NCI-H1436 (cell line): ENCODE measurements around the gene UBE2D3.
"Not testable (repeated sequence)": the region's sequence is repeated elsewhere in the genome, so short reads cannot be mapped to it uniquely, and the experiment has no call there.

Experiments
- DNase-seq: peaks from one replicate; lab custom pipeline; 2025; lab: John Stamatoyannopoulos, UW

Gene UBE2D3

DNA sequence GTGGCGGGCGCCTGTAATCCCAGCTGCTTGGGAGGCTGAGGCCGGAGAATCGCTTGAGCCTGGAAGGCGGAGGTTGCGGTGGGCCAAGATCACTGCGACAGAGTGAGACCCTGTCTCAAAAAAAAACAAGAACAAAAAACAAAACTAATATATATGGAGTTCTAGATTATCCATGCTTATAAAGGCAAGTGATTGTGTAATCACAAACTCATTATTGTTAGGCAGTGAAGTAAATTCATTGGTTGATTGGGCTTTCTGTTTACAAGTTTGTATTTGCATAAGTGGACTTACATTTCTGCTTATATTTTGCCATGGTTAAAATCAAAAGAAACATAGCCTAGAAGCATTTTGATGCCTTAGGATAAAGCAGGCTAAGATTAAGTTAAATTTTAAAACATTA lies 2.5 kb upstream of the UBE2D3 start:
- no peak for DNase-seq

- DNase-seq, result no peak
Observed at GRCh38 chr4:102828497-102828808, 1.1 kb upstream of the UBE2D3 start.

DNA sequence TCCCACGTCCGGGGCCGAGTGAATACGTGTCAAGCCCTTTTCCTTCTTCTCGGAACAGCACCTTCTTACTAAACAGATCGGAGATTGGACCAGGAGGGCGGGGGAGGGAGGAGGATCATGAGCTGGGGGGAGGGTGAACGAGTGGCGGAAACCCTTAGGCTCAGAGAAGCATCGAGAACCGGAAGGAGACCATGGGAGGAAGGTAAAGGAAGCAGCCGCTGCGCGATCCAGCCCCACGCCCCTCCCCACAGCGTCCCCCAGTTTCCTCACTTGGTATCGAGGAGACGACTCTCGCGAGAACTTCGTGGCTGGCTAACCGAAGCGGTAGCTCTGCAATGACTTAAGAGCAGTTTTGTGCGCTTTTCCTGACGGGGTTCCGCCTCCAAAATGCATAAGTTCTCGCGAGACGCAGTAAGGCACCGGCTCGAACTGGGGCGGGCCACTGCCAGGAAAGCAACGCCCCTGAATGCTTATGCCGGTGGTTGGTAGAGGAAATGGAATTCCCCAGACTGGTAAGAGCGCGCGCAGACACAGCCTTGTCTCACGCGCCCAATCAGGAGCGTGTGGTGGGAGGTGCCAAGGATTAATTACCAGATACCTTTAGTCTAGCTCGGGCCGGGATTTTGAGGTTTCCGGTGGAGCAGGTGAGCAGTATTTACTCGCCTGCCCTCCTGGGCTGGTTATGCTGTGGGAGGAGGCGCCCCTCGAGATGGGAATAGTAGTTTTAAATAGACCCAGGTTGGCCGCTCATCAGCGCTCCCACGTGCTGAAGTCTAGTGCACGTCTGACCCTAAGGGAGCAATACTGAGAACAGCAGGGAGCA lies 534 bp upstream of the UBE2D3 start:
- peak; percentile 99 for DNase-seq

- no peak for DNase-seq
Observed at GRCh38 chr4:102826105-102826889, 1.1 kb downstream of the UBE2D3 start.

DNA sequence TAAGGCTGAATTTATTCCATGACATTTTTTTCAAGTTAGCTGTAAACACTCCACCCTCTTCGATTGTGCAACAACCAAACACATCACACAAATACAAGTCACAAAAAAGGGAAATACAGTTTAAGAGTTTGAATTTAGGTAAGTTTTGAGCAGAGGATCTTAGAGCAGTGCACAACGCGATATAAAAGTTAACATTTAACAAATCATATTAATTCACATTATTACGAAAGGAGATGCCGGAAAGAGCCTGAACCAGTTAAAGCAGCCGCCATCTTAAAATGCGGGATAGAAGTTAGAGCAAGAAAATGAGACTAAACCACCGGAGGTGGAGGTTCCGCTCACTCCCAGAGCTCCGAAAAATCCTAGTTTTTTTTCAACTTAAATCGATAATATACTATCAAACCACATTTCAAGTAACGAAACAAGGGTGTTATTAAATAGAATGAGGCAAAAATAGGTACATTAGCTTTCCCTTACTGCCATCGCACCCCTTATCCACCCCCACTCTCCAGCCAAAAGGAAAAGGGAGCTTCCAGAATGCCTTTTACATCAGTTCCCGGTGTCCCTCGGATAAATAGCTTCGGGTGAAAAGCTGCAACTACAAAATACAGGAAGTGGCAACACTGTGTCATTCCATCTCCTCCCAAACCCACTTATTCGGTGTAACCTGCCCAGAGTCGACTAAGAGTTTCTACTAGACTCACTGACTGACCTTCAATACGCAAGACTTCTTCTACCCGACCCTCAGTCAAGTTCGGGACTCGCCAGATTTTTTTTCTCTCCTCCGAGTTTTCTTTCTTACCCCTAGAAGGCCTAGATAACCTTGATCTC lies 1.9 kb downstream of the UBE2D3 start:
- DNase-seq, result no peak

DNA sequence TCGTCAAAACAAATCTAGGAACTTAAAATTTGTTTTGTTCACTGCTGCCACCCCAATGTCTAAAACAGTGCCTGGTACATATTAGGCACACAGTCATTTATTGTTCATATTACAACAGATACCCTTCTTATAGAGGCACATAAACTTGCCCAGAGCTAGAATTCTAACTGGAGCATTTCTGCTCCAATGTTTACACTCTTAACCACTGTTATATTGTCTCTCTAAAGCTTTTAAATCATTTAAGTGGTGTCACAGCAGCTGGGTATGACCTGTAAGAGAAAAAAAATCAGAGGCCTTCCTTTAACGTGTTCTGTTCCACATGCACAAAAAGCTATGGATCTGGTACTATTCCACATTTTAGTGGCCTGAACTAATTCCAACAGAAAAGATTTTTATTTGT lies 3.0 kb downstream of the UBE2D3 start:
- peak; percentile 6 for DNase-seq

- DNase-seq, result no peak
Observed at GRCh38 chr4:102823897-102824296, 3.5 kb downstream of the UBE2D3 start.

DNA sequence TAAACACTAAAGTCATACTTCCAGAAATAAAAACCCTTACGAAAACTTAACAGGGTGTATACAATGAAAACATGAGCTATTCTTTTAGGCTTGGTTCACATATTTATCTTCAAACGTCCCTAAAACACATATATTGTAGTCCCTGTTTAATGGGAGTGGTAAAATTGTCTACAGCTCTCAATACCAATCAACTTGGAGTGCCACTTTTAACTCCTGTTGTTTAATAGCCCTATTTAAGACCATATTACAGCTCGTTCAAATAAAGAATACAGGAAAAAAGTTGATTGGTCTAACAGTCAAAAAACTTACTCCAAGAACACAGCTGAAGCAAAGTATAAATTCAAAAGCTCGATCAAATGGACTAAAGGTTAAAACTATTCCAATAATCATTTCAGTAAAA lies 3.9 kb downstream of the UBE2D3 start:
- DNase-seq, result no peak

DNA sequence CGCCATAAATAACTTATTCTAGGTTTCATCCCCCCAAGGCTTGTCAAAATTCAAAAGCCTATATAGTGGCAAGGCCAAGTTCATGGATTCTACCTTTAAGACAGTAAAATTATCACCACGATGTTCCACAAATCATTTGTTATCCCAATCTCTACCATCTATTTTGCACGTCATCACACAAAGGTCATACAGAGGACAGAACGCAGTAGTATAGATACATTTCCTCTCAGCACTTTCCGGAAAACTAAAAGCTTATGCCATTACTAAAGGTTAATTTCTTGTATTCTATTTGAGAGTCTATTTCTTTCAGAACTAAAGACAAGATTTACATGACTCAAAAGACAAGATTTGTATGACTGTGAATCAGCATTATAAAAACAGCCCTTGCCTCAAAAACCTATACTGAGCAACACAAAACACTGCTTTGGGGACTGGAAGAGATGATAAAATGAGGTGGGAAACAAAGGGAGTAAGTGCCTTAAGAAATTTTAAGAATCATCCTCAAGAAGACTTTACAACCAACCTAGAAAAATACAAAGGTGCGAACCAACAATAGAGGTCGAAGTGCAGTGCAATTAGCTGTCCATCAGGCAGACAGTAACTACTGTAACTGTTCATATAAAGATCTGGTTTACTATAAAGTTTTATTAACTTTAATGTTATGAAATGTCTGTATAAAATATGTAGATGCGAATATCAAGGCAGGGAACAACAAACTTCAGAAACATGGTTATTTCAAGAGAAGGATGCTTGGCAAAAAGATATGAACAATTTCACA lies 7.6 kb downstream of the UBE2D3 start:
- DNase-seq, result no peak

DNA sequence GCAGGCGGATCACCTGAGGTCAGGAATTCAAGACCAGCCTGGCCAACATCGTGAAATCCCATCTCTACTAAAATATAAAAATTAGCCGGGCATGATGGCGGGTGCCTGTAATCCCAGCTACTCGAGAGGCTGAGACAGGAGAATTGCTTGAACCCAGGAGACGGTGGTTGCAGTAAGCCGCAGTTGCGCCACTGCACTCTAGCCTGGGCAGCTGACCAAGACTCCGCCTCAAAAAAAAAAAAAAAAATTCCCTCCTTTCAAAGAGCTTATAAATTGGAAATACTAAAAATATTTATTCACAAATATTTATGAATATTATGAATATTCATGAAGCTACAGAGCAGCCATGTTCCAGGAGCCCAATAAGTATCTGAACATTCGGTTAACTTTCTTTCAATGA lies 8.3 kb downstream of the UBE2D3 start:
- DNase-seq, result not testable (repeated sequence)

DNA sequence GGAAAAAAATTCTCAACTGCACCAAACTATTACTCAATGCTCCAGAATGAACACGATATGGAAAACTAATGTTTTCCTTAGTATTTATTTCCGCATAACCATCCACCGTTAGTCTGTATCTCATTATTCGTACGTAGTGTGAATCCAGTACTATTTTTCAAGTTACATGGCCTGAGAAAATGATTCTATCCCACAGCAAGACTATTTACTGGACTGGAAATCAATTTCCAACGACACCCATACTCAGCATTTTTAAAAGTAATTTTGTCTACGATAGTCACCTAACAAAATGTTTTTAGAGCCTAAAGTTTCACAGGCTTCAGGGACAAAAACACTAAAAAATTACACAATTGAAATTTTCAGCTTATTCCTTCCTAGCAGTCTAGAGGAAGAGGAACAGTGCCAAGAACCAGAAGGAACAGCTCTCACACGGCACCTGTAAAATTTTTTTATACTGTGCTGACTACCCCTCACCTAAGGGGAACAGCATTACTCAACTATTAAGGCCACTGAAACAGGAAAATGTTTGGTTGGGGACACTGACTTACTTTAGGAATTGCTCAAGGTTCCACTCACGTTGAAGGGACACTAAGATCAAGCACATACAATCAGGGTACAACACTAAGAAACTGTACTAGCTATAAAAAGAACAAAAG lies 9.6 kb downstream of the UBE2D3 start:
- DNase-seq, result no peak

DNA sequence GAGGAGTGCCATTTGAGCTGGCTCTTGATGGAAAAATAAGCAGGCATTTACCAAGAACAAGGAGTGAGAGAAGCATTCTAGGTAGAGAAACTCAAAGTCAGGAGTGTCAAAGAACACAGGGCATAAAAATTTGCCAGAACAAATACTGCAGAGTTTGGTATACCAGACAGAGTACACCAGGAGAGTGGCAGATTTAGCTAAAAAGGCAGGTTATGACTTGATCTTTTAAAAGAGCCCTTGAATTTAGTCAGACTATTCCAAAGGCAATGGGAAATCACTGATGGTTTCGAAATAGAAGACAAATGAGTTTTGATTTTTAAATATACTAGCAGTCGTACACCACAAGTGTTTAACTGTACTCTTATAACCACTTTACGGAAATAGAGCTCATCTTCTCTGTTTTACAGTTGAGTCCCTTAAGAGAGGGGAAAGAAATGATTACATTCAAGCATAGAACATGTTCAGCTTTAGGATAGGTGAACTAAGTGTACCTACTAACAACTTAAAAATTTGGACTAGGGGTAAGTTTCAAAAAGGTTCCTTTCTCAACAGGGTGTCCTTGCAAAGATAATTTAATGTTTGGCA lies 10.2 kb downstream of the UBE2D3 start:
- no peak for DNase-seq

GRCh38 chr4:102815981-102816380 lies 11.4 kb downstream of the UBE2D3 start:
- DNase-seq, result no peak

DNA sequence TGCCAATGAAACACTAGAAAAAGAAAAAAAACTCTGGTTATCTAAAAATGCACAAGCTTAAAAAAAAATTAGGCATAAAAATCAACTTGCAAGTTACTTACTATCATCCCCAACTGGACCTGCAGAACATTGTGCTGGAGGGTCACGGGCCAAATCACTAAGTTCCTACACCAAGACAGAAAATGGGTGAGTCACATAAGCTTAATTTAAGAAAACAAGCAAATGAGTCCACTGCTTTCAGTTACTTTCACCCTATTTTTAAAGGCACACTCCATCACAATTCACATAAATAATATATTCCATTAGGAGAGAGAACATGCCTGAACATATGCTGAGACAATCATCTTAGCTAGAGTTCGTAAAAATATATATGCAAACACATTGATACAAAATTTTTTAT lies 17.7 kb downstream of the UBE2D3 start:
- DNase-seq, result no peak

DNA sequence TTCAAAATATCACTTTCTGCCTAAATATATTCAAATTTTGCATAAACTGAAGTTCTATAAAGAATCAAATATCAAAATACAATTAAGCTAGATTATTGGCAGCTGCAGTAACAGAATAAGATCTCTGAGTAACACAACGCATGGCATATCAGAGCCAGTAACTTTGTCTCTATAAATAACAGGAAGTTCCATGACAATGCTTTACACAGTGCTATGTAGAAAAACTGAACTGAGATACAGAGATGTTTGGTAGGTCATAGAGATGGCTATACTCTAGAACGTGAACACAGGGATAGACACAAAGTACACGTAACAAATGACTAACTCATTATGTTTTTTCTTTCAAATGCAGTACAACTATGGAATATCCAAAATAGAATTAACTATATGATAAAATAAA lies 18.2 kb downstream of the UBE2D3 start:
- DNase-seq, result no peak

- DNase-seq, result no peak
Observed at GRCh38 chr4:102808009-102808408, 19.3 kb downstream of the UBE2D3 start.

DNA sequence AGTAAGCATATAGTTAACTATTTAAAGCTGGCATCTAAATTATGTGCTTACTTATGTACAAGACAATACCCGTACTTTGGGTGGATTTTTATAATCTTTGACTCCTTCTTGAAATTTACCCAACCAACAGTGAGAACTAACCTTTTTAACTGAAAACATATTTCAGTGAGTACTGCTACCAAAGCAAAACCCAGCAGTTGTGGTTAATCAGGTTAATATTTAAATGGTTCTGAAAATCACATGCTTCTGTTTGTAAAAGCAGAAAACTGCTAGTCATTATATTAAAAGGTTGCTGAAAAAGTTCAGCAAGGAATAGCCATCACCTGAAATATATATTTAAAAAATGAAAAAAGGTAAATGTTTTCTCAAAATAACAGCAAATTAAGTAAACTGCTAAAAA lies 20.0 kb downstream of the UBE2D3 start:
- no peak for DNase-seq

- DNase-seq, result no peak
Observed at GRCh38 chr4:102799816-102800215, 27.5 kb downstream of the UBE2D3 start.

- DNase-seq, result no peak
Observed at GRCh38 chr4:102794999-102795398, 32.4 kb downstream of the UBE2D3 start.

DNA sequence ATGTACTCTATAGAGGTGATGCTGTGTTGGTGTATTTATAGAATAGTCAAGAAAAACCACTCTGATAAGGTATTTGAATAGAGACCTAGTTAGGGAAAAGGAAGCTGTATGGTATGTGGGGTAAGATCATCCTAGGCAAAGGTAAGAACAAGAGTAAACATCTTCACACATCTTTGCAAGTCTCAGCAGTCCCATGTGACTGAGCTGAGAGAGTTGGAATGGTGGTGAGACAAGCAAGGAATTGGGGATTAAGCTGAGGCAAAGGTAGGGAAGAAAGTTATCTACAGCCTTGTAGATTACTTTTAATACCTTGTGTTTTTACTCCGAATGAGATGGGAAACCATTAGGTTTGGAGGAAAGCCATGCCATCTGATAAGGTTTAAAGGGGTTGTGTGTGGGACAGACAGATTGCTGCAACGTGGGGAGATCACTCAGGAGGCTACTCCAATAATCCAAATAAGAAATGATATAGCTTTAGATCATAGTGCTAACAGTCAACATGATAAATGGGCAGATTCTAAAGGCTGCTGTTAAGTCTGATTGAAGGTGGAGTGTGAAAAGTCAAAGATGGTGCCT lies 34.9 kb downstream of the UBE2D3 start:
- DNase-seq, result no peak
